ENCODE results near the gene POLE4.

DNA sequence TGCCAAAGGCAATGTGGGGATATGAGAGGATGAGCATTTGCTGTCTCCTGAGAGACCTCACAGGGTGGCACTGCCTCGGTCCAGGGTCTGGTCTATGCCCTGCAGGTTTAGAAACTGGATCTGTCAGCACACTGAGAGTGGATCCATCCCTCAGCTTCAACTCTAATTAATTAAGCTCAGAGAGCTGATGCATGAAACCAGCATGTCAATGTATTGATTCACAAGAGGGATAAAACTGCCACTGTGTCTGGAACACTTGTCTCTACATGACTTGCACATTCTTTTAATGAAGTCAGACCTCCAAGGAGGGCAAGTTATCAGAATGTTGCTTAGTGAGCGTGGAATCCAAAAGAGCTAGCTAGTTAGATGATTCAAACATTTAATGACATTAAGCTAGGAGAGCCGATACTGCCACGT, 22.5 kb upstream of the POLE4 start:
- TF ChIP-seq POLR2A (IDR thresholded peaks at IDR 0.05; ENCODE audit: low read depth, low read length) (no peak), POLR2AphosphoS5 (IDR thresholded peaks at IDR 0.05; ENCODE audit: low read depth, low read length) (no peak)
